ENCODE measurements around the gene VARS1. TPM values are rescaled to one million over a fixed set of nuclear protein-coding genes. Genes with fewer than 3 reads are reported as not detected.
"Not testable (repeated sequence)": the region's sequence is repeated elsewhere in the genome, so short reads cannot be mapped to it uniquely, and the experiment has no call there.

Gene VARS1
- total RNA-seq, 2 donors from 2014 or later = 81.4 to 83.1 TPM

GRCh38 chr6:31814677-31815024 lies 19.1 kb upstream of the VARS1 start:
- Histone ChIP-seq H3K36me3 (ENCODE audit: control insufficient read depth, insufficient read depth, low read length) (no peaks in the 10 kb centered on the region), H3K27me3 (ENCODE audit: control insufficient read depth, insufficient read depth, low read length, poor library complexity, severe bottlenecking) (no peaks in the 10 kb centered on the region), H3K4me1 (ENCODE audit: control insufficient read depth, insufficient read depth, low read length) (no peaks in the 10 kb centered on the region), H3K9ac (ENCODE audit: extremely low read depth, low read length, poor library complexity, severe bottlenecking) (peak overlapping the region; percentile 96), H3K27ac (ENCODE audit: low read depth, low read length) (peak overlapping the region; percentile 98), H3K9me3 (ENCODE audit: control insufficient read depth, low read length) (no peaks in the 10 kb centered on the region), H3K4me3 (ENCODE audit: low read length) (peak overlapping the region; percentile 84)
- 0 to 1% methylated on average over 2 to 13 of the region's 13 CpGs for WGBS, 2 experiments (ENCODE audit: insufficient coverage in 1 of 2, insufficient read length in 1 of 2)
- TF ChIP-seq CTCF (conservative IDR thresholded peaks at IDR 0.05) = no peak
- Mint-ChIP-seq H3K27ac (peak overlapping the region; percentile 100), H3K4me1 (peaks cover 20% of the 10 kb centered on the region), H3K9me3 (peaks cover 13% of the 10 kb centered on the region), H3K4me3 (peak overlapping the region; percentile 79), H3K36me3 (ENCODE audit: low read depth) (peaks cover 3% of the 10 kb centered on the region), H3K27me3 (ENCODE audit: insufficient read depth) (peaks cover 3% of the 10 kb centered on the region)
- peak; percentile 98 for DNase-seq

GRCh38 chr6:31813465-31813849 lies 17.9 kb upstream of the VARS1 start:
- DNase-seq = no peak
- H3K9ac ChIP-seq (ENCODE audit: extremely low read depth, low read length, poor library complexity, severe bottlenecking) = no peak overlapping the region
- no peaks in the 10 kb centered on the region for H3K4me1 ChIP-seq (ENCODE audit: control insufficient read depth, insufficient read depth, low read length)
- Mint-ChIP-seq H3K36me3 (ENCODE audit: low read depth) (peaks cover 3% of the 10 kb centered on the region), H3K9me3 (peaks cover 13% of the 10 kb centered on the region), H3K27me3 (ENCODE audit: insufficient read depth) (peaks cover 3% of the 10 kb centered on the region), H3K4me3 (peak overlapping the region; percentile 79), H3K27ac (peak overlapping the region; percentile 91), H3K4me1 (peaks cover 17% of the 10 kb centered on the region)
- H3K27me3 ChIP-seq (ENCODE audit: control insufficient read depth, insufficient read depth, low read length, poor library complexity, severe bottlenecking) = no peaks in the 10 kb centered on the region
- TF ChIP-seq CTCF (conservative IDR thresholded peaks at IDR 0.05) = no peak
- H3K27ac ChIP-seq (ENCODE audit: low read depth, low read length) = no peak overlapping the region
- H3K9me3 ChIP-seq (ENCODE audit: control insufficient read depth, low read length) = no peaks in the 10 kb centered on the region
- WGBS, 2 experiments (ENCODE audit: insufficient coverage in 1 of 2, insufficient read length in 1 of 2) = 96 to 100% methylated on average over 7 of the region's 7 CpGs
- H3K36me3 ChIP-seq (ENCODE audit: control insufficient read depth, insufficient read depth, low read length) = no peaks in the 10 kb centered on the region
- H3K4me3 ChIP-seq (ENCODE audit: low read length) = peak overlapping the region; percentile 53

GRCh38 chr6:31811645-31812044 lies 16.1 kb upstream of the VARS1 start:
- Mint-ChIP-seq H3K4me1 (peaks cover 8% of the 10 kb centered on the region), H3K4me3 (no peak overlapping the region), H3K36me3 (ENCODE audit: low read depth) (no peaks in the 10 kb centered on the region), H3K27ac (no peak overlapping the region), H3K9me3 (peaks cover 3% of the 10 kb centered on the region), H3K27me3 (ENCODE audit: insufficient read depth) (no peaks in the 10 kb centered on the region)
- H3K9me3 ChIP-seq (ENCODE audit: control insufficient read depth, low read length) = no peaks in the 10 kb centered on the region
- 92 to 95% methylated on average over 10 to 12 of the region's 12 CpGs for WGBS, 2 experiments (ENCODE audit: insufficient coverage in 1 of 2, insufficient read length in 1 of 2)
- no peak overlapping the region for H3K27ac ChIP-seq (ENCODE audit: low read depth, low read length)
- TF ChIP-seq CTCF (conservative IDR thresholded peaks at IDR 0.05) = no peak
- no peaks in the 10 kb centered on the region for H3K36me3 ChIP-seq (ENCODE audit: control insufficient read depth, insufficient read depth, low read length)
- no peak for DNase-seq
- no peak overlapping the region for H3K9ac ChIP-seq (ENCODE audit: extremely low read depth, low read length, poor library complexity, severe bottlenecking)
- H3K27me3 ChIP-seq (ENCODE audit: control insufficient read depth, insufficient read depth, low read length, poor library complexity, severe bottlenecking) = no peaks in the 10 kb centered on the region
- no peaks in the 10 kb centered on the region for H3K4me1 ChIP-seq (ENCODE audit: control insufficient read depth, insufficient read depth, low read length)
- H3K4me3 ChIP-seq (ENCODE audit: low read length) = no peak overlapping the region

- not testable (repeated sequence) for H3K9me3 ChIP-seq (ENCODE audit: control insufficient read depth, low read length); H3K4me3 Mint-ChIP-seq; H3K27ac ChIP-seq (ENCODE audit: low read depth, low read length); DNase-seq; H3K9me3 Mint-ChIP-seq; H3K4me3 ChIP-seq (ENCODE audit: low read length); H3K27me3 Mint-ChIP-seq (ENCODE audit: insufficient read depth); H3K36me3 Mint-ChIP-seq (ENCODE audit: low read depth); H3K27ac Mint-ChIP-seq; H3K36me3 ChIP-seq (ENCODE audit: control insufficient read depth, insufficient read depth, low read length); H3K27me3 ChIP-seq (ENCODE audit: control insufficient read depth, insufficient read depth, low read length, poor library complexity, severe bottlenecking); H3K9ac ChIP-seq (ENCODE audit: extremely low read depth, low read length, poor library complexity, severe bottlenecking); H3K4me1 ChIP-seq (ENCODE audit: control insufficient read depth, insufficient read depth, low read length); H3K4me1 Mint-ChIP-seq
- WGBS, 2 experiments (ENCODE audit: insufficient coverage in 1 of 2, insufficient read length in 1 of 2) = 93 to 100% methylated on average over 8 to 10 of the region's 10 CpGs
Observed at GRCh38 chr6:31808599-31808998, 13.0 kb upstream of the VARS1 start.

All from endodermal cell (in vitro differentiated cells).